H9 (cell line): Measurements from ENCODE around the gene WDR89. TPM values are rescaled to one million over a fixed set of nuclear protein-coding genes. Genes with fewer than 3 reads are reported as not detected.

Experiments
- DNase-seq: peaks from one replicate; pipeline ENCODE4 v3.0.0-alpha.2; 2017
- H2AFZ ChIP-seq: one replicate; pipeline ENCODE4 v1.6.1; 2013; ENCODE audit warnings: mild to moderate bottlenecking, low read length, control low read depth, moderate library complexity
- H2AK5ac ChIP-seq: 2 replicates; pipeline ENCODE4 v1.6.1; 2013; ENCODE audit warnings: low read length, control low read depth, mixed read lengths; ENCODE audit not compliant: insufficient read length
- H2BK120ac ChIP-seq: one replicate; pipeline ENCODE4 v1.6.1; 2013; ENCODE audit warnings: low read depth, mild to moderate bottlenecking, low read length, control low read depth, inconsistent platforms; ENCODE audit not compliant: poor library complexity, severe bottlenecking
- H2BK12ac ChIP-seq: 2 replicates; pipeline ENCODE4 v1.6.1; 2013; ENCODE audit warnings: low read length, control low read depth, mixed read lengths, low read depth; ENCODE audit not compliant: insufficient read length
- H2BK15ac ChIP-seq: 2 replicates; pipeline ENCODE4 v1.6.1; 2013; ENCODE audit warnings: low read depth, low read length, control low read depth
- H2BK20ac ChIP-seq: one replicate; pipeline ENCODE4 v1.6.1; 2013; ENCODE audit warnings: low read depth, mild to moderate bottlenecking, low read length, control low read depth, inconsistent platforms; ENCODE audit not compliant: poor library complexity, severe bottlenecking
- H2BK5ac ChIP-seq: 2 replicates; pipeline ENCODE4 v1.6.1; 2013; ENCODE audit warnings: low read length, control low read depth, mixed read lengths; ENCODE audit not compliant: insufficient read length
- H3K14ac ChIP-seq: 2 replicates; pipeline ENCODE4 v1.6.1; 2013; ENCODE audit warnings: low read length, control low read depth; ENCODE audit not compliant: insufficient read depth
- H3K18ac ChIP-seq: 2 replicates; pipeline ENCODE4 v1.6.1; 2013; ENCODE audit warnings: low read depth, mild to moderate bottlenecking, mixed read lengths, low read length, control low read depth; ENCODE audit not compliant: insufficient read length
- H3K23ac ChIP-seq: 2 replicates; pipeline ENCODE4 v1.6.1; 2013; ENCODE audit warnings: low read length, control low read depth, mixed read lengths, low read depth; ENCODE audit not compliant: insufficient read length
- H3K23me2 ChIP-seq: 2 replicates; pipeline ENCODE4 v1.6.1; 2013; ENCODE audit warnings: low read depth, mild to moderate bottlenecking, mixed read lengths, low read length, control low read depth; ENCODE audit not compliant: insufficient read length, poor library complexity, severe bottlenecking
- H3K27ac ChIP-seq: 2 replicates; pipeline ENCODE4 v1.5.1; 2013; ENCODE audit warnings: low read length, control low read depth, mixed read lengths, low read depth; ENCODE audit not compliant: insufficient read length
- H3K27me3 ChIP-seq: 2 replicates; pipeline ENCODE4 v1.6.1; 2013; ENCODE audit warnings: low read length, control low read depth, inconsistent platforms; ENCODE audit not compliant: insufficient read depth
- H3K4ac ChIP-seq: 2 replicates; pipeline ENCODE4 v1.6.1; 2013; ENCODE audit warnings: low read depth, mild to moderate bottlenecking, control low read depth, inconsistent platforms, low read length, moderate library complexity
- H3K4me1 ChIP-seq: 2 replicates; pipeline ENCODE4 v1.6.1; 2013; ENCODE audit warnings: low read length, control low read depth, inconsistent platforms; ENCODE audit not compliant: insufficient read depth
- H3K4me2 ChIP-seq: 2 replicates; pipeline ENCODE4 v1.6.1; 2013; ENCODE audit warnings: low read length, control low read depth, mixed read lengths; ENCODE audit not compliant: insufficient read length, insufficient read depth
- H3K56ac ChIP-seq: 2 replicates; pipeline ENCODE4 v1.6.1; 2013; ENCODE audit warnings: low read depth, mild to moderate bottlenecking, mixed read lengths, low read length, control low read depth; ENCODE audit not compliant: insufficient read length
- H3K79me1 ChIP-seq: 2 replicates; pipeline ENCODE4 v1.6.1; 2013; ENCODE audit warnings: low read depth, mild to moderate bottlenecking, moderate library complexity, low read length, control low read depth, inconsistent platforms; ENCODE audit not compliant: insufficient read depth, poor library complexity, severe bottlenecking
- H3K79me2 ChIP-seq: 2 replicates; pipeline ENCODE4 v1.6.1; 2013; ENCODE audit warnings: low read length, control low read depth, inconsistent platforms; ENCODE audit not compliant: insufficient read depth
- H3K9ac ChIP-seq: 2 replicates; pipeline ENCODE4 v1.6.1; 2013; ENCODE audit warnings: low read length, control low read depth, mixed read lengths; ENCODE audit not compliant: insufficient read length; ENCODE audit errors: extremely low read depth
- H3K9me3 ChIP-seq: one replicate; pipeline ENCODE4 v1.6.1; 2013; ENCODE audit warnings: low read depth, low read length, inconsistent platforms; ENCODE audit not compliant: control insufficient read depth
- H3T11ph ChIP-seq: one replicate; pipeline ENCODE4 v1.6.1; 2013; ENCODE audit warnings: mild to moderate bottlenecking, low read length, control low read depth, inconsistent platforms
- H4K20me1 ChIP-seq: one replicate; pipeline ENCODE4 v1.6.1; 2013; ENCODE audit not compliant: control insufficient read depth, insufficient read length, insufficient read depth
- H4K5ac ChIP-seq: 2 replicates; pipeline ENCODE4 v1.6.1; 2013; ENCODE audit warnings: low read depth, mild to moderate bottlenecking, mixed read lengths, low read length, control low read depth; ENCODE audit not compliant: insufficient read length
- H4K8ac ChIP-seq: replicated peaks from 2 replicates; pipeline ENCODE4 v1.6.1; 2013; ENCODE audit warnings: low read length, control low read depth, mixed read lengths, low read depth; ENCODE audit not compliant: insufficient read length
- H4K91ac ChIP-seq: 2 replicates; pipeline ENCODE4 v1.6.1; 2013; ENCODE audit warnings: low read depth, mild to moderate bottlenecking, moderate library complexity, mixed read lengths, low read length, control low read depth; ENCODE audit not compliant: insufficient read length
- H3K27ac Mint-ChIP-seq, 3 experiments: 2 replicates in 2 of 3; 3 replicates in 1 of 3; pipeline ENCODE4 v1.8.0; 2020 to 2021; ENCODE audit warnings: mixed read lengths in 3 of 3, mild to moderate bottlenecking in 1 of 3, moderate library complexity in 1 of 3
- H3K27me3 Mint-ChIP-seq: 2 replicates; pipeline ENCODE4 v1.8.0; 2021; ENCODE audit warnings: low read depth, mild to moderate bottlenecking, moderate library complexity, mixed read lengths
- H3K36me3 Mint-ChIP-seq, 3 experiments: 2 replicates in 2 of 3; 3 replicates in 1 of 3; pipeline ENCODE4 v1.8.0; 2020 to 2021; ENCODE audit warnings: low read depth in 3 of 3, mixed read lengths in 3 of 3; ENCODE audit not compliant: insufficient read depth in 1 of 3
- H3K4me1 Mint-ChIP-seq, 2 experiments: 2 replicates each; pipeline ENCODE4 v1.8.0; 2020; ENCODE audit warnings: mixed read lengths in 2 of 2
- H3K4me3 Mint-ChIP-seq, 2 experiments: 2 replicates in 1 of 2; 3 replicates in 1 of 2; pipeline ENCODE4 v1.8.0; 2020 to 2021; ENCODE audit warnings: mild to moderate bottlenecking in 2 of 2, mixed read lengths in 2 of 2, moderate library complexity in 1 of 2
- H3K9me3 Mint-ChIP-seq, 2 experiments: 2 replicates in 1 of 2; 3 replicates in 1 of 2; pipeline ENCODE4 v1.8.0; 2020; ENCODE audit warnings: mild to moderate bottlenecking in 2 of 2, mixed read lengths in 2 of 2, moderate library complexity in 1 of 2
- CTCF ChIP-seq: fragments of 200-600 bp; sonication (generic); conservative IDR thresholded peaks from 3 replicates; pipeline ENCODE4 v1.8.0; 2021; ENCODE audit warnings: antibody characterized with exemption, mild to moderate bottlenecking
- WGBS: extraction: QIAGEN DNeasy Blood & Tissue Kit; methylation state at CpG from one replicate; pipeline ENCODE4 v1.1.7; 2013; ENCODE audit warnings: missing lambda C conversion rate, low lambda C conversion rate, mixed read lengths; ENCODE audit not compliant: insufficient read length; ENCODE audit errors: extremely low coverage; 5-methylcytosine and 5-hydroxymethylcytosine counted together
- total RNA-seq: library from RNA; stranded (reverse); gene quantifications from 2 replicates; pipeline ENCODE4 v1.2.1, GENCODE V29; 2021

The WDR89 gene
- total RNA-seq, 1 experiment from 2014 or later, result 24.0 TPM

GRCh38 chr14:63666335-63666734 is 24.7 kb upstream of the WDR89 start:
- no peak for DNase-seq
- Histone ChIP-seq H3K56ac (no peak overlapping the region), H2BK120ac (no peak overlapping the region), H3K23me2 (no peaks in the 10 kb centered on the region), H4K20me1 (no peaks in the 10 kb centered on the region), H3K79me1 (no peaks in the 10 kb centered on the region), H2AK5ac (no peak overlapping the region), H4K8ac (no peak overlapping the region), H3T11ph (no peak overlapping the region), H2BK12ac (no peak overlapping the region), H3K4me1 (no peaks in the 10 kb centered on the region), H3K14ac (no peak overlapping the region), H2BK15ac (no peak overlapping the region), H3K27ac (no peak overlapping the region), H3K27me3 (no peaks in the 10 kb centered on the region), H3K4ac (no peak overlapping the region), H2BK20ac (no peak overlapping the region), H3K18ac (no peak overlapping the region), H3K79me2 (no peaks in the 10 kb centered on the region), H3K23ac (no peak overlapping the region), H3K9me3 (no peaks in the 10 kb centered on the region), H3K9ac (no peak overlapping the region), H4K5ac (no peak overlapping the region), H3K4me2 (no peak overlapping the region), H2AFZ (no peak overlapping the region), H4K91ac (no peak overlapping the region), H2BK5ac (no peak overlapping the region)
- H3K4me3 Mint-ChIP-seq, result no peak overlapping the region
- H3K4me1 Mint-ChIP-seq, result no peaks in the 10 kb centered on the region
- TF ChIP-seq CTCF, result no peak
- H3K27me3 Mint-ChIP-seq, result no peaks in the 10 kb centered on the region; the same call in 1 of the 2 replicates
- no peaks in the 10 kb centered on the region; a peak in 1 of 7 replicates for H3K36me3 Mint-ChIP-seq
- no peak overlapping the region for H3K27ac Mint-ChIP-seq
- WGBS, result no CpG with 5 or more reads among the region's 1 CpG
- H3K9me3 Mint-ChIP-seq, result no peaks in the 10 kb centered on the region
